GM19467 (cell line): ENCODE results near the gene SLAIN1.

Experiments
- ATAC-seq: cut with Tn5 transposase; IDR thresholded peaks from one replicate; pipeline ENCODE4 v1.9.1; 2021; ENCODE audit warnings: mild to moderate bottlenecking, moderate library complexity; ENCODE audit not compliant: unreplicated experiment

Gene SLAIN1

DNA sequence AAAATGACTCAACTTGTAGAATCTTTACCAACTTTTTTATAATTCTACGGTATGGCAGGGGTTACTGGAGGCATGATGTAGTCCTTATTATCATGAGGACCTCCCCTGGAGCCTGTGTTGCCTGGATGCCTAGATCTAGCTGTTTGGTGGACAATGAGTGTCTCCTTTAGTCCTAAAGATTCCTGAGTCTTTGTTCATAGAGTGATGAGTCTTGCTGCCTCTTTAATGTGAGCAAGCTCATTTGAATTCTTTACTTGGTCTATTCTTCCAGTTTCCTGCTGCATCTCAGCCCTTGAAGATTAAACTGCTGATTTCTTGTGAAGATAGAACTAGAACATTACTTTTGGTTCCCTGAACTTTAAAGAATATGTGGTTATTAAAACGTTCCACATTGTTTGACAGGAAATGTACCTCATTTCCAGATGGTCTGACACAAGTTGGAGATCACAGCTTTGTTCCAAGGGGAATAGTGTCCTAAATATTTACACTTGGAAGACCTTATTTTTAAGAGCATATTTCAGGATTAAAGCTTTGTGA lies 51.9 kb downstream of the SLAIN1 start:
- ATAC-seq = no peak

DNA sequence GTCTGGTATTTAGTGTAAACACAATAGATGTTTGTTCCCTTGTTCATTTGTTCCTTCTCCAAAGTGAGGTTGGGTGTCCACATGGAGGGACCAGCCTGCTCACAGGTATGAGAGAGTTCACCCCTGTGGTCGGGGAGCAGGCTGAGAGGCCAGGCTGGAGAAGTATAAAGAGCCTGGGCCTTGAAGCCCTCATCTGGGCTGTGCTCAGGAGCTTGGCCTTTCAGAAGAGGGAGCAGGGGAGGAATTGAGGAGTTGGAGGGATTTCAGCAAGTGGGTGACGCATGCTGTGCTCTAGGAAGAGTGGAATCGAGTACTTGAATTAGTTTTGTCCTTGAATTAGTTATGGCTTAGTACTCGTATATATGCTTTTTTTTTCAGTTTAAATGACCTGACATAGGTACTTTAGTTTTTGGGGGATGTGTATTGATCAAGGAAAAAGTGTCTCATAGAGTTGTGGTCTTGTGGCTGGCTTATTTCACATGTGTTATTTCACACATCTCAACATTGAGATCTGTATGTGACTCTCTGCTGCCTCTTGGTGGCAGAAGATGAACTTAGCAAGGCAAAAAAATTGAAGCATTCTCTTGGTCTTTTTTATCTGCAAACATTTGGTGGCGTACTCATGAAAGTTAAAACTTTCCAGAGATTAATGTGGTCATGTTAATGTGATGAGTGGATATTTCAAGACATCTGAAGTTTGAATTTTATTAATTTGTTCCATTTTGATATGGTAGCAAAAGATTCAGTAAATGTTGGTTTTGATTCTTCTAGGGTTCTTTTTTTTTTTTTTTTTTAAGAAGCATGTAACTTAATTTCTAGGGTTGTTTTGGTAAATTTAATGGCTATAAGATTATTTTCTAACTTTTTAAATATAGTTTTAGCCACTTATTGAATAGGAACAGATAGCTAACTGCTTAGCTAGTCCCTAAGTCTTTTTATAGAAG lies 54.3 kb downstream of the SLAIN1 start:
- peak; percentile 85 for ATAC-seq

DNA sequence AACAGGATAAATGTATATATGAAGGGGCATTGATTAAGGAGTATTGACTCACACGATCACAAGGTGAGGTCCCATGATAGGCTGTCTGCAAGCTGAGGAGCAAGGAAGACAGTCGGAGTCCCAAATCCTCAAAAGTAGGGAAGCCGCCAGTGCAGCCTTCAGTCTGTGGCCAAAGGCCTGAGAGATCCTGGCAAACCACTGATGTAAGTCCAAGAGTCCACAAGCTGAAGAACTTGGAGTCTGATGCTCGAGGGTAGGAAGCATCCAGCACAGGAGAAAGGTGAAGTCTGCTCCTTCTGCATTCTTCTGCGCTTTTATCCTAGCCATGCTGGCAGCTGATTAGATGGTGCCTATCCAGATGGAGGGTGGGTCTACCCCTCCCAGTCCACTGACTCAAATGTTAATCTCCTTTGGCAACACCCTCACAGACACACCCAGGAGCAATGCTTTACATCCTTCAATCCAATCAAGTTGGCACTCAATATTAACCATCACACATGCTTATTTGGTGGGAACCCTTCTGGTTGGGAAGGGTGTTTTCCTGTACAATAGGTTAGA lies 55.1 kb downstream of the SLAIN1 start:
- ATAC-seq = no peak

DNA sequence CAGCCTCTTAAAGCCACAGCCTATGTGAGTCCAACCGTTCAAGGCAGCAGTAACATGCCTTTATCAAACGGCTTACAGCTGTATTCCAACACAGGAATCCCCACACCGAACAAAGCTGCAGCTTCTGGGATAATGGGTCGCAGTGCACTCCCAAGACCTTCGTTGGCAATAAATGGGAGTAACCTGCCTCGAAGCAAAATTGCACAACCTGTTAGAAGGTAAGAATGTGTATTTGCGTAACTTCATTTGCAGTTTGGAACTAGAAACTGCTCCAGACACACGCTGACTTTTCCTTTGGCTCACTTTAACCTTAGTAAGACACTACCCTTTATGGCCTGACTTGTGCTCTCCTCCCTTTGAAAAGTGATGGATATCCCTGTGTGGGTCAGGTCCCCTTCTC lies 63.4 kb downstream of the SLAIN1 start:
- no peak for ATAC-seq

DNA sequence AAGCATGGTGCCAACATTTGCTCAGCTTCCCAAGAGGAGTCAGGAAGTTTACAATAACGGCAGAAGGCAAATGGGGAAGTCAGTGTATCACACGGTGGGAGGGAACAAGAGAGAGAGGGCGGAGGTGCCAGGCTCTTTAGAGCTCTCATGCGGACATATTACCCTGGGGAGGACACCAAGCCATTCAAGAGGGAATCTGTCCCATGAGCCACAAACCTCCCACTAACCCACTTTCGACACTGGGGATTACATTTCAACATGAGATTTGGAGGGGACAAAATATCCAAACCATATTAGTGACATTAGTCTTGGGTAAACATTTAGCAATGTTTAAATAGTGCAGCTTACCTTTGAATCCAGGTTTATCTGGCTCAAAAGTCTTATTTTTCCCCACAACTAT lies 69.9 kb downstream of the SLAIN1 start:
- ATAC-seq = no peak

DNA sequence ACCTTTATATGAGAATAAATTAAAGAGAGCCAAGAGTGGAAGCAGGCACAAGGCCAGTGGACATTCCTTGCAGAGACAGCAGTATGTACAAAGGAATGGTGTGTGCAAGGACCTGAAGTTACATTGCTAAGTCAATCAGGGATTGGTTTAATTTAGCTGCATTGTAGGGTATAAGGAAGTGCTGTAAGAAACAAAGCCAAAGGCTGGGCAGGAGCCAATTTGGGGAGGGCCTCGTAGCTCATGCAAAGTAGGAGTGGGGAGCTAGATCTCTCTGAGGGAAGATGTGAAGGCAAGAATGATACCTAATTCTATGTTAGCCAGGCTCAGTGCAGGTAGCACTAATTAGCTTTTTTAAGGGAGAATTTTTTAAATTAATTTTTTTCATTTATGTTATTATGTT lies 76.7 kb downstream of the SLAIN1 start:
- no peak for ATAC-seq

DNA sequence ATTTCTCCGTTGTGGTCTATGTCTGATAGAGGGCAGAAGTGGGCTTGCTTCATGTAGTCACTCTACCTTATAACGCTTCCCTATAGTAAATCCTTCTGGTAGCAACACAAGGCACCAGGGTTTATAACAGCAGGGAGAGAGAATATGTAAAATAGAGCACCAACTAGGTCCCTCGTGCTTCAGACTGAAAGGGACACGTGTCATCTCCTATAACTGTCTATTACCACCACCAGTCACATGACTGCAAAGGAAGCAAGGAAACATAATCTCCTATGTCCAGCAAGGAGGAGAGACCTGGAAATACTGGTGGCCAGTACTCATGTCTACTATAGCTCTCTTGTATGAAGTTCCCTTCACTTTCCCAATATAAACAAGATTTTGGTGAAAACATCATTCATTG lies 79.2 kb downstream of the SLAIN1 start:
- no peak for ATAC-seq

DNA sequence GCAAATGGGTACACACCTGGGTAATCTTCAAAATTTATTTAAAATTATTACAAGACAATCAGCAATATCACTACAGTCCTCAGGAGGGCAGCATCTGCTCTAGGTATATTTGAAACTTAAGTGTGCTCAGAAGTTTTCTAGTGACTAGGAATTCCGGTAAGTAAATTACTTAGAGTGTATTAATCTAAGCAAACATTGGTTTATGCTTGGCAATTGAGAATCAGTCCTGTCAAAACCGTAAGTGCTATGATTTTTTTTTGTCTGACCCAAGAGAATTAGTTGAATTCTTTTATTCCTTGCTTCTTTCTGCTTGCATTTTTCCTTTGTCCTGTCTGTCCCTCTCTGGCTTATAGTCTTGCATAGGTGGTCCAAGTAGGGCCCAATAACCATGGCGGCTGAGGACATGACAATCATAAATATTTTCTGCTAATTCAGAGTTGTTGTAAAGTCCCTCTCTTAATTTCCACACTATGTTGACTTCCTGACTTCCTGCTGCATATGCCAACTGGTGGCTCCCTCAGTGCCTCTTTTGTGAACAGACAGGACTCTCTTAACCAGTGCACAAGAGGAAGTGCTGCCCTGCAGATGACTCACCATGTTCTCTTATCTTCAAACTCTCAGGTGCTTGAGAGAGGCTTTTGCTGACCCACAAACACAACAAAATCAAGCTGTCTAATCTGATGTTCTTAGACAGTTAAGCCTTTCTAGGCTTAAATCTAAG lies 82.2 kb downstream of the SLAIN1 start:
- ATAC-seq = peak; percentile 68

DNA sequence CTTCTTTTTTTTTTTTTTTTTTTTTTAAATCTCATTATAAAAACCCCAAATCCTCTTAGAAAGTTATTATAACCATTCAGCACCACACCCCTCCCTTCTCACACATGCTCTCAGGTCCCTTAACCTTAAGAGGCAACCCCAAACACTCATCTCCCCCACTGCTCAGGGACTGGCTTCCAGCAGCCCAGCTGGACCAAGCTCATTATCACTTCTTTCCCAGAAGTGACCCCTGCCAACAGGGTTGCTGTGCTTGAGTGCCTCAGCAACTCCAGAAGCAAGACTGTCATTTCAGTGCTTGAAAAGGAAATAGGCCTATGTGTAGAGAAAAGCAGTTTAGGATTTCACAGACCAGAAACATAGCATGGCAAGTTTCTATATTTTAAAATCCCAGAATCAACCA lies 84.3 kb downstream of the SLAIN1 start:
- no peak for ATAC-seq

DNA sequence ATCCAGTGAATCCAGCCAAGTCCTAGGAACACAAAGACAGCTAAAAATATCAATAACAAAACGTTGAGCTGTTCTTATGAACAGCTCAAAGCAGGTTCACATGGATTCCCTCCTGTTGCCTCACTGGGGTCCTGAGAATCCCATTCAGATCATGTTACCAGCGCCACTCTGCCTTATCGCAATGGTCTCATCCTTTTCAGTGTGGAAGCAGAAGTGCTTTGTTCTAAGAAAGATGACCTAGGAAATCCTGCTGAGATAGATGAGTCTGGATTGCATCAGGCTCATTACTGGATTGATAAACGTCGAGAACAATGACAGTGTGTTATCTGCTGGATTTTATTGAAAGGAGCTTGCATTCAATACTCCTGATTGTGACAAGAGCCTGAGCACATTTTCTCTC lies 87.0 kb downstream of the SLAIN1 start:
- no peak for ATAC-seq

DNA sequence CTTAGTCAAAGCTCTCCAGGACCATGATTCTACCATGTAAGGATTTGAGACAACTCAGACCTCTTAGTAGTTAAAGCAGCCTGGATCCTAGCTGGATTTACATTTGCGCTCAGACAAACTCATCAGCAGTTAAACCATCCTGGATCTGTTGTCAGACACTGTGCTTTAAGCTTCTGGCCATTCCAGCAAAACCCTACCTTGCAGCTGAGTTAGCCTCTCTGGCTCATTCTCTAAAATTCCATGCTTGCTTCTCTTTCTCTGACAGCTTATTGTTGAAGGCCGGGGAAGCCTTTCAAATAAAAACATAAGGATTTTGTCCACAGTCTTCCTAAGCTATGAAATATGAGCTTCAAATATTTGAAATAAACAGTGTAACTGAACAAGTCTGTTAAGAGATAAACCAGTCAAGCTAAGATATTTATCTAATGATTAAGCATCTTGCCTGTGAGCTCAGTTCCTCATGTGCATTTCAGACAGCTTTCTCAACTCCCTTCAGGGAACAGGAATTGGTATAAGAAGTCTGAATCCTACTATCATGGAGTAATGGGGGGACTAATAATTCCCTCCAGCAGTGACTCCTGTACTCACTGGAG lies 89.3 kb downstream of the SLAIN1 start:
- ATAC-seq = no peak

DNA sequence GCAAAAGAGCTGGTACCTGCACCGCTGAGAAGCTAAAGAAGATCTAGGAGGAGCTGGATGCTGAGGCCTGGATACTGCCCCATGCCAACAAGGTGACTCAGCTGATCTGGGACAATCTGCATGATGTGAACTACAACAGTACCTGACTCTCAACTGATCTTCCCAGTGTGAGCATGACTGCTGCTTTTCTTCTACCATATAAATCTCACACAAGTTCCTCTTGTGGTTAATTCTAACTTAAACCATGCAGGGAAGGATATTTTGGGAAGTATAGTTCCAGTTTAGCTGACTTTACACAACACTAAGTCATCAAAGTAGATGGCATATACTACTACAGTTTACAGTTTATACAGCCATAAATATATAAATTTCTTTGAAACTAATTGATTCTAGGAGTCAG lies 91.9 kb downstream of the SLAIN1 start:
- no peak for ATAC-seq

DNA sequence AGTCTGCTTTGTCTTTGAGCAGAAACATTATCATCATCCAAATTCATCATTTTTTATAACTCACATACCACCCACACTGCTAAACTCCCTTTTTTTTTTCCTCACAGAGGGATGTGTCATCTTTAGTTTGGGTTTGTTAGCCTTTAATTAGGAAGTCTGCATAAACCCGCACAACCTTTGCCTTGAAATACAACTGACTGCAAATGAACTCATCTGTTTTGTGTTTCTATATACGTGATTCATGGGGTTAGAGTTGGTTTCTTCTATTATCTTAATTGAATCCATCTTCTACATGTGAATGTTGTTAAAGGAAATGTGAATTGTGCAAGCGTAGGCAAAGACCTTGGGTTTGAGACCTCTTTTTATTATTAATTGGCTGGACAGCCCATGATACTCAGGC lies 102.7 kb downstream of the SLAIN1 start:
- no peak for ATAC-seq

DNA sequence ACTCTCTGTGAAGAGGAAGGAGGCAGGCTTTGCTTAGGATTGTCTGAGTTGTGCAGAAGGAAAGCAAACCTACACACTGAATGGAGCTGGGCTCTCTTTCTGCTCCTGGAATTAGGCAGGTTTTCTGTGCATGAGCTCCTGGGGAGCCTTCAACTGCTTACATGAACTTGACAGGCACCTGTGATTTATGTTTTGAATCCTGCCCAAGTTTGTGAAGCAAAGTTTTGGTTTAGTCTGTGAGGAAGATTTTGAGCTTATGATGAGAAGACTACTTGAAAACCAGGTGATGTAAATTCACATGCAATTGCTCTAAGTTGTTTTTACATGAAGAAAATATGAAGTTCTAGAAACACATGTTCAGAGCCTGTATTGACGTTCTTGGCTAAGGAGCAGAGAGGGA lies 109.0 kb downstream of the SLAIN1 start:
- no peak for ATAC-seq

DNA sequence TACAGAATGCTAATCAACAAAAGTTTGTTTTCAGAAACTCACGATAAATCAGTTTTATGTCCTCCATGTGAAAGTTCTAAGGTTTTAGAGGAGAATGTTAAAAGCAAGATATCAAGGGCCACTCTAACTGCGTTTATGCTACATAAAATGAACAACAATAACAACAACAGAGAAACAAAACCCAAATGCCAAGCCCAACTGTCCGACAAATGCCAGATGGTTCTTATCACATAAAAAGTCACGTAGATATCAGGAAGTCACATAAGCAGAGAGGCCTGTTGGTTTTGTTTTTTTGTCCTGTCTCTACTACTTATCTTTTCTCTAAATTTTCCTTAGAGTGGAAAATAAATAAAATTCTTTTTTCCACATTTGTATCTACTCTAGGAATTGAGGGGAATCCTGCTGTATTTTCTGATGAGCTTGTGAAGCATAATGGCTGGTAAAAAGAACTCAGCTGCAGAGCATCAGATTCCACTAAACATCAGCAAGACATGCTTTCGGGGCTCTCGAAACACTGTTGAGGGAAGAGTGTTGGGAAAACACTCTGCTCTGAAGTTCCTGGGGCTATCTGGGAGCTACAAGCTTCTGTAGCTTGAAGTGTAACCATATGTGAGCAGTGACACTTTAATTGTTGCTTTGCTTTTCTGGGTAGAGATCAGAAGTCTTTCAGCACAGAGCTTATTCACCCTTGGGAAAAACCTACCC lies 110.1 kb downstream of the SLAIN1 start:
- ATAC-seq = no peak

DNA sequence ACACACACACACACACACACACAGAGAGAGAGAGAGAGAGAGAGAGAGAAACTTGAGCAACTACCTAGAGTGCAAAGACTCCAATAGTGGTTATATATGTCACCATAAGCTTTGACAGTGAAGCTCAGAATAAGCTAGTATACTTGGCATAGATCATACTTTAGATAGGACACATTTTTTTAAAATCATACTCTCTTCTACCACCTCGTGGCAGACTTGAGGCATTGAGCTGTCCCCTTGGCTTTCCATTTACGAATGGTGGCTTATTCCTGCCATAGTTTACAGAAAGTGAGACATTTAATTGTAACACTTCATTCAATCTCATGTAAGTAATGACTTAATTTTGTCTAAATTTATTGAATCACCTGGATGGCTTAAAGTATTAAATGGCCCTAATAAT lies 112.9 kb downstream of the SLAIN1 start:
- peak; percentile 79 for ATAC-seq

DNA sequence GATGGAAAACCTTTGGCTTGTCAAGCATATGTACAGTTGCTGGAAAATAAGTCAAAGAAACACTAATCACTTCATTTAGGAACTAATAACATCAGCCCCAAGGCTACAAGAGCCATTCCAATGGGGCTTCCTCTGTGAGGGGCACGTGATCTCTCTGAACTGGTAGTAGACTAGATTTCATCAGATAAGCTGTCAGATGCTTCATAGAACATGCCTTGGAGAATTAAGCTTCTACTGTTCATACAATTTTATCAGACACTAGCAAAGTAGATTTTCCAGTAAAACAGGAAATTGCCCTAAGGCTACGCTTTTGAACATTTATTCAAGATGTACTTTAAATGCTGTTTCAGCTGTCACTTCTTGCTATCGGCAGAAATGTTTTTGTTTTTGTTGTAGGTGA lies 113.4 kb downstream of the SLAIN1 start:
- peak; percentile 20 for ATAC-seq

DNA sequence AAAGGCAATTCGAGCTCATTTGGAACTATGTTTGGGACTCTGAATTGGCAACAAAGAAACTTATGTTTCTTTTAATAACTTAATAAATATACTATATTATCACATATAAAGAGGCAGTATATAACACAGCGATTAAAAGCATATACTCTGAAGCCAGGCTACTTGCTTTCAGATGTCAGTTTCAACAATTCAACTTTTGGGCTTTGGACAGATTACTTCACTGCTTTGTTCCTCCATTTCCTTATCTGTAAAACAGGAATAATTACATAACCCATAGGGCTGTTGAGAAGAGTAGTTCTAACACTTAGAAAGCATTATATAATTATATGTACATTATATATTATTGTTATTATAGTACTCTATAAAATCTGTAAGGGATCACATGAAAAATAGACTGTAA lies 113.9 kb downstream of the SLAIN1 start:
- no peak for ATAC-seq

DNA sequence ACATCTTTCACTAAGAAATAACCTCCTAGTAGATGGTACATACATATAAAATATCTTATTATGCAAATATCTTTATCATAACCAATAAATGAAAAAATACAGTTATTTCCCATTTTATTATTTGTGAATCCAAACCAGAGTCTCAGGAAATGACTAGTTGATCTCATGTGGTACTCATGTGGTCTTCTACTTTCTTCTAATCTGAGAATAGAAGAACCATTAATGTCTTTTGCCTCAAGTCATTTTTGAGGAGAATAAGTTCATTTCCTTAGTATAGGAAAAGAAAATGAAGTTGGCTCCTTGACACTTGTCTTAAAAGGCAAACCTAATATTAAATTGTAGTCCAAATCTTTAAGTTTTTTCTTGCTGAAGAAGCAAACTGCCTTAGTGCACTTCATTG lies 114.5 kb downstream of the SLAIN1 start:
- no peak for ATAC-seq
